Head of caudate nucleus (tissue), 42 donors: ENCODE results near the gene UBXN11.

Source experiments
- DNase-seq, 42 donors: peaks; one replicate each; pipeline versions ENCODE4 v3.0.0 to v3.0.0-alpha.2; 2020 to 2021; ENCODE audit warnings: mixed read lengths in 7 of 42
- intact Hi-C: fragments of 100-400 bp; cut with DNase I; formaldehyde crosslinking; loops from one replicate; pipeline ENCODE4 v1.15.0; 2022

UBXN11 gene

GRCh38 chr1:26306290-26307229 is at the start of gene UBXN11:
UBXN11 (minus strand) TSS chr1:26306636; CDS start chr1:26302883, 3,753 bp downstream.
- DNase-seq, result peak; percentile 75 to 96 (median 90)
- intact Hi-C loops, result no loop called here

GRCh38 chr1:26356106-26356505 is 49.7 kb upstream of the UBXN11 start:
- intact Hi-C loops, result no loop called here
- no peak for DNase-seq

- intact Hi-C loops, result no loop called here
- no peak for DNase-seq
These were observed 48.5 kb upstream of the UBXN11 start for GRCh38 chr1:26354972-26355371.

GRCh38 chr1:26353976-26354820 is 47.8 kb upstream of the UBXN11 start, which contains the start of gene CRYBG2:
CRYBG2 (minus strand) TSS chr1:26354130; CDS start chr1:26346657, 7,473 bp downstream.
- intact Hi-C loops, result no loop called here
- DNase-seq, result no peak

- DNase-seq, result no peak
- intact Hi-C loops, result no loop called here
These were observed 46.9 kb upstream of the UBXN11 start for GRCh38 chr1:26353210-26353859.

- intact Hi-C loops, result no loop called here
- no peak for DNase-seq
These were observed 45.9 kb upstream of the UBXN11 start for GRCh38 chr1:26352338-26352679.

GRCh38 chr1:26351590-26352337 is 45.3 kb upstream of the UBXN11 start:
- intact Hi-C loops, result no loop called here
- no peak for DNase-seq

GRCh38 chr1:26350701-26351589 is 44.5 kb upstream of the UBXN11 start:
- DNase-seq, result no peak
- intact Hi-C loops, result no loop called here

- intact Hi-C loops, result no loop called here
These were observed 43.9 kb upstream of the UBXN11 start for GRCh38 chr1:26350343-26350700.

GRCh38 chr1:26349877-26350244 is 43.4 kb upstream of the UBXN11 start:
- intact Hi-C loops, result no loop called here
- DNase-seq, result no peak

More at GRCh38 chr1:26350343-26350700, 43.9 kb upstream of the UBXN11 start:
- no peak for DNase-seq

GRCh38 chr1:26349188-26349876 is 42.9 kb upstream of the UBXN11 start:
- no peak for DNase-seq
- intact Hi-C loops, result no loop called here

GRCh38 chr1:26346274-26347033 is 40.0 kb upstream of the UBXN11 start:
- intact Hi-C loops, result no loop called here
- DNase-seq, result no peak

GRCh38 chr1:26345718-26346117 is 39.3 kb upstream of the UBXN11 start:
- intact Hi-C loops, result no loop called here
- DNase-seq, result no peak

GRCh38 chr1:26344147-26344920 is 37.9 kb upstream of the UBXN11 start:
- DNase-seq, result no peak
- intact Hi-C loops, result no loop called here

GRCh38 chr1:26340047-26340481 is 33.6 kb upstream of the UBXN11 start:
- no peak for DNase-seq
- intact Hi-C loops, result no loop called here

- intact Hi-C loops, result no loop called here
- no peak for DNase-seq
These were observed 32.2 kb upstream of the UBXN11 start for GRCh38 chr1:26338670-26339069.
